HG03095 (cell line): ENCODE data around the gene AXDND1.
"Not testable (repeated sequence)": the region's sequence is repeated elsewhere in the genome, so short reads cannot be mapped to it uniquely, and the experiment has no call there.

Source experiments
- ATAC-seq: cut with Tn5 transposase; IDR thresholded peaks from one replicate; pipeline ENCODE4 v1.9.1; 2021; ENCODE audit warnings: moderate library complexity; ENCODE audit not compliant: unreplicated experiment

The AXDND1 gene

DNA sequence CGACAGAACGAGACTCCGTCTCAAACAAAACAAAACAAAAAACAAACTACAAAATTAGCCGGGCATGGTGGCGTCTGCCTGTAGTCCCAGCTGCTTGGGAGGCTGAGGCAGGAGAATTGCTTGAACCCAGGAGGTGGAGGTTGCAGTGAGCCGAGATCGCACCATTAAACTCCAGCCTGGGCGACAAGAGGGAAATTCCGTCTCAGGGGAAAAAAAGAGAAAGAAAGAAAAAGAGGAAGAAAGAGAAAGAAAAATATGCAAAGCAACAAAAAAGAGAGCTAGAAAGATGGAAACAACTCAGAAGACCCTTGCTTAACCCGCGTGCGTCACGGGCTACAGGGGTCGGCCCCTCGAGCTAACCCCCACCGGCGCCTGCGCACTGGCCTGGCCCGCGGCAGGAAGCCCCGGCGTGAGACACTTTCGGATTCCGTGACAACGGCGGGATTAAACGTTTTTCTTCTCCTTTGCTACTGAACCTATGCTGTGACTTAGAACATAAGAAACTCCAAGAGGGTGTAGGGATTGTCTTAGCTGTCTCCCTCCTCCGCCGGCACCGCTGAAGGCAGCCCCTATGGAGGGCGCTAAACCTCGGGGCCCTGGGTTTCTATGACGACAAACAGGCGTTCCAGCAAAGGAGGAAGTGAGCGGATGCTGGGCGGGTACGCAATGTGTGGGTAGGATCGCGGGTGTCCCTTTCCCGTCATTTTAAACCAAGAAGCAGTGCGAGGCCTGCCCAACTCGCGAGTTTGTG is at the start of gene AXDND1:
Gene AXDND1 (plus strand): TSS at position 630 of the 751 bp plus-strand sequence. CDS start 539 bp downstream, outside the sequence.
- peak; percentile 99 for ATAC-seq

DNA sequence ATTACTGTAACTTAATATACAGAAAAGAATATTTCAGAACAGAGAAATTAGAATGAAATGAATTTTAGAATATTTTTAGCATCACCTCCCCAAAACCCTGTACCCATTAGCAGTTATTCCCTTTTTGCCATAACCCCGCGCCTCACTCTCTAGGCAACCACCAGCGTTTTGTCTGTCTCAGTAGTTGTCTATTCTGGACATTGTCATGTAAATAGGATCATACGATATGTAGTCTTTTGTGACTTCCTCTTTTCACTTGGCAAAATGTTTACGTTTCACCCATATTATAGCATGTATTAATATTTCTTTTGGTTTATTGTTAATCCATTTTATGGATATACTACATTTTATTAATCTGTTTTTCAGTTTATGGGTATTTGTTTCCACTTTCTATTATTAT is 47.3 kb upstream of the AXDND1 start:
- ATAC-seq = no peak

DNA sequence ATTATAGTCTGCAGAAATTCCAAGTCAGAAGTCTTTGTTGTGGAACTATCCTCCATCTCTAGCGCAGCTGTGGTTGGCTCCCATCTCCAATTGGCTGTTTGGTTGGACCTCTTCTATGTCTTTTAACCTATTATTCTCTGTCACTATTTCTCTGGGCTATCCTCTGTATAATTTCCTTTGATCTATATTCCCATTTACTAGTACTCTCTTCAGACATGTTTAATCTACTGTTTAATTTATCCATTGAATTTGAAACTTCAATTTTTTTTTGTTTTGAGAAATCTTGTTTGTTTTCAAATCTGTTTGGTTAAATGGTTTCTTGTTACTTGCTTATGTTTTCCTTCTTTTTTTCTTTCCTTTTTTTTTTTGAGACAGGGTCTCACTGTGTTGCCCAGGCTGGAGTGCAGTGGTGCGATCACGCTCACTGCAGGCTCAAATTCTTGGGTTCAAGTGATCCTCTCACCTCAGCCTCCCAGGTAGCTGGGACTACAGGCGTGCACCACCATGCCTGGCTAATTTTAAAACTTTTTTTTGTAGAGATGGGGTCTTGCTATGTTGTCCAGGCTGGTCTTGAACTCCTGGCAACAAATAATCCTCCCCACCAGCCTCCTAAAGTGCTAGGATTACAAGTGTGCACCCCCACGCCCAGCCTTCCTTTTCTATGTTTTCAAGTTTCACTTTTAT is 44.1 kb upstream of the AXDND1 start:
- ATAC-seq = no peak

GRCh38 chr1:179322557-179322956 is 43.2 kb upstream of the AXDND1 start:
- no peak for ATAC-seq

GRCh38 chr1:179323436-179323835 is 42.3 kb upstream of the AXDND1 start:
- ATAC-seq = no peak

GRCh38 chr1:179325836-179326235 is 39.9 kb upstream of the AXDND1 start:
- no peak for ATAC-seq

DNA sequence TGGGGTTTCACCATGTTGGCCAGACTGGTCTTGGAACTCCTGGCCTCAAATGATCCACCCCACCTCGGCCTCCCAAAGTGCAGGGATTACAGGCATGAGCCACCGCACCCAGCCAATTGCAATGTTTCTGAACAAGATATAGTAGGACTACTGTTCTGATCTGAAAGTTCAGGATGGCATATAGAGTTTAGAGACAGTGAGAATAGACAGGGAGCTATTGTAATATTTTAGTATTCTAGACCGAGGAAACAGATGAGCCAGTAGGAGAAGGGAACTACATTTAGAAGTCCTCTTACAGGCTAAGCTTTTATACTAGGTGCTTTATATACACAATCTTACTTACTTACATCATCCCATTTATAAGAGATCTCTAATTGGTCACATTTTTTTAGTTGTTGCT is 39.0 kb upstream of the AXDND1 start:
- no peak for ATAC-seq

GRCh38 chr1:179327196-179327595 is 38.6 kb upstream of the AXDND1 start:
- ATAC-seq = no peak

GRCh38 chr1:179327679-179328078 is 38.1 kb upstream of the AXDND1 start:
- no peak for ATAC-seq

DNA sequence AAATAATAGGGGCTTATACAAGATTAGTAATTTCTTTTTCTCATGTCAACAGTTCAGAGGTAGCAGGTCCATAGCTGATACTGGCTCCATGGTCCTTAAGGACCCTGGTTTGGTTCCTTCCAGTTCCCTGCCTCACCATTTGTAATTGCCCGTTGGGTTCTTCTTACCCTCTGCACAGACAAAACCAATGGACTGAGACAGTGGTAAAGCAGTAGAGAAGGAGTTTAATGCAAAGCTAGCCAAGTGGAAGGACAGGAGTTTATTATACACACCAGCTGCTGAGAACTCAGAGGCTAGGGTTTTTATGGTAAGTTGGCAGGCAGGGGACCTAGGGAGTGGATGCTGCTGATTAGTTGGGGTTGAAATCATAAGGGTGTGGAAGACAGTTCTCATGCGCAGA is 35.9 kb upstream of the AXDND1 start:
- no peak for ATAC-seq

DNA sequence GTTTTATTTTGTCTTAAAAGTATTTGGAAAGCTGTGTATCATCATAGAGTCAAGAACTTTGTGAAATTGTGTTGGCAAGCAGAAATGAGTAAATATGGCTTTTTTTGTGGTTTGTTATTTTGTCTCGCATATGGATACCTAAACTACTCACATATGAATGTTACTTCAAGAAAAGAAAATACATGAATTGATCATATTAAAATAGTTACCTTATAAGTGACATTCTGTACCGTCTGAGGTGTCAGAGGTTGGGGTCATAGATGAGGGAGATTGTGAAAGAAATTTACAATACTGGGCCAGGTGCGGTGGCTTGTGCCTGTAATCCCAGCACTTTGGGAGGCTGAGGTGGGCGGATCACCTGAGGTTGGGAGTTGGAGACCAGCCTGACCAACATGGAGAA is 31.3 kb upstream of the AXDND1 start:
- no peak for ATAC-seq

DNA sequence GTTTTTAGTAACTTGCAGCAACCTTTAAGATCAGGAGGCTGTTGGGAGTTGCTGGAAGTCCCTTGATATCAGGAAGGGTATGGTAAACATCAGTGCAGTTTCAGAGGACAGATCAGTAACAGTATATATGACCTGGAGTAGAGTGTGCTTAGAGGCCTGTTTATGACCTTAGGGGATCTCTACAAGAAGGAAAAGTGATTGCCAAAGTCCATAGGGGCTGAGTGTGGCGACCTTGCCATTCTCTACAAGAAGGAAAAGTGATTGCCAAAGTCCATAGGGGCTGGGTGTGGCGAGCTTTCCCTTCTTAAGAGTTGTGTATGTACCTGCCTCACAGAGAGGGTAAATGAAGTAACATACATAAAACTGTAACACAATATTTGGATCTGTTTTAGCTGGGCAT is 28.5 kb upstream of the AXDND1 start:
- no peak for ATAC-seq

GRCh38 chr1:179337942-179338560 is 27.7 kb upstream of the AXDND1 start:
- ATAC-seq = no peak

GRCh38 chr1:179340918-179341317 is 24.9 kb upstream of the AXDND1 start:
- no peak for ATAC-seq

- no peak for ATAC-seq
Observed at GRCh38 chr1:179341943-179342547, 23.7 kb upstream of the AXDND1 start.

DNA sequence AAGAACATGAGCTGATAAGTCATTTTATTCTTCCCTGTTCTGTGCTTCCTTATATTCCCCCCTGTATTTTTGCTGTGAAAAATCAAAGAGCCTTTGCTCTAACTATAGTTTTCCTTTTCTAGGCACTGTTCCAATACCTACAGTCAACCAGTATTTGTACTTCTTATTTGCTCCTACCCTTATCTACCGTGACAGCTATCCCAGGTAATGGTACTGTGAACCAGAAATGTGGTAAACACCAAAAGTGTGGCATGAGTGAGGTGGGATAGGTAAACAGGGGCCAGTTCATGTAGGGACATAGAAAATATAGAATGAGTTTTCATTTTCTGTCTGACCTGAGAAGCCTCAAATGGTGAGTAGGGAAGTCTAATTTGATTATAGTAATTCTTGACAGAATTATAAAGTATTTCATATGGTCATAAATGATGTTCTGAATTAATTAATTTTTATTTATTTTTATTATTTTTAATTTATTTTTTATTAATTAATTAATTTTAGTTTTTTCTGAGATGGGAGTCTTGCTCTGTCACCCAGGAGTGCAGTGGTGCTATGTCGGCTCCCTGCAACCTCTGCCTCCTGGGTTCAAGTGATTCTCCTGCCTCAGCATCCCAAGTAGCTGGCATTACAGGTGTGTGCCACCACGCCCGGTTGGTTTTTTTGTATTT is 22.9 kb upstream of the AXDND1 start:
- no peak for ATAC-seq

- ATAC-seq = no peak
Observed at GRCh38 chr1:179351281-179351680, 14.5 kb upstream of the AXDND1 start.

- no peak for ATAC-seq
Observed at GRCh38 chr1:179352236-179352635, 13.5 kb upstream of the AXDND1 start.

DNA sequence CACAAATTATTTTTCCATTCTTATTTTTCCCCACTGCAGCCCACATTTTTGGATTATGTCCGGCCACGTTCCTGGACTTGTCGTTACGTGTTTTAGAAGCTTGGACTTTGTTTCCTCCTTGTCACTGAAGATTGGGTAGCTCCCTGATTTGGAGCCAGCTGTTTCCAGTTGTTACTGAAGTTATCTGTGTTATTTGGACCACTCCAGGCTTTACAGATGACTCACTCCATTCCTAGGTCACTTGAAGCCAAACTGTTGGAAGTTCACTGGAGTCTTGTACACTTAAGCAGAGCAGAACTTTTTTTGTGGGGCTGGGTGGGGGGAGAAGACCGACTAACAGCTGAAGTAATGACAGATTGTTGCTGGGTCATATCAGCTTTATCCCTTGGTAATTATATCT is 12.2 kb upstream of the AXDND1 start:
- no peak for ATAC-seq

DNA sequence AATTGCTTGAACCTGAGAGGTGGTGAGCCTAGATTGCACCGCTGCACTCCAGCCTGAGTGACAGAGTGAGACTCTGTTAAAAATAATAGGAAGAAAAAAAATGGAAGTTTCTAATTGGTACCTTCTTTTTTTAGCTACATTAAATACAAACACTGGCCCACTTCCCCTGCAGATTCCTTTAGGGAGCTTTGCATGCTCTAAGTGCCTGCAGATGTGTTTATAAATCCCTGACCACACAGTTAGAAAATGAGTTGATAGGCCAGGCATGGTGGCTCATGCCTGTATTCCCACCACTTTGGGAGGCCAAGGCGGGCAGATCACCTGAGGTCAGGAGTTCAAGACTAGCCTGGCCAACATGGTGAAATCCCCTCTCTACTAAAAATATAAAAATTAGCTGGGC is 4.1 kb upstream of the AXDND1 start:
- ATAC-seq = not testable (repeated sequence)
